NT2/D1 (cell line): ENCODE data around the gene PLD4.

Source experiments
- YY1 ChIP-seq: IDR thresholded peaks from 2 replicates; pipeline ENCODE4 v1.6.1; 2011; ENCODE audit not compliant: insufficient read length, insufficient read depth
- ZNF274 ChIP-seq: IDR thresholded peaks from 2 replicates; pipeline ENCODE4 v1.6.1; 2011; ENCODE audit warnings: mild to moderate bottlenecking, low read depth, low read length

DNA sequence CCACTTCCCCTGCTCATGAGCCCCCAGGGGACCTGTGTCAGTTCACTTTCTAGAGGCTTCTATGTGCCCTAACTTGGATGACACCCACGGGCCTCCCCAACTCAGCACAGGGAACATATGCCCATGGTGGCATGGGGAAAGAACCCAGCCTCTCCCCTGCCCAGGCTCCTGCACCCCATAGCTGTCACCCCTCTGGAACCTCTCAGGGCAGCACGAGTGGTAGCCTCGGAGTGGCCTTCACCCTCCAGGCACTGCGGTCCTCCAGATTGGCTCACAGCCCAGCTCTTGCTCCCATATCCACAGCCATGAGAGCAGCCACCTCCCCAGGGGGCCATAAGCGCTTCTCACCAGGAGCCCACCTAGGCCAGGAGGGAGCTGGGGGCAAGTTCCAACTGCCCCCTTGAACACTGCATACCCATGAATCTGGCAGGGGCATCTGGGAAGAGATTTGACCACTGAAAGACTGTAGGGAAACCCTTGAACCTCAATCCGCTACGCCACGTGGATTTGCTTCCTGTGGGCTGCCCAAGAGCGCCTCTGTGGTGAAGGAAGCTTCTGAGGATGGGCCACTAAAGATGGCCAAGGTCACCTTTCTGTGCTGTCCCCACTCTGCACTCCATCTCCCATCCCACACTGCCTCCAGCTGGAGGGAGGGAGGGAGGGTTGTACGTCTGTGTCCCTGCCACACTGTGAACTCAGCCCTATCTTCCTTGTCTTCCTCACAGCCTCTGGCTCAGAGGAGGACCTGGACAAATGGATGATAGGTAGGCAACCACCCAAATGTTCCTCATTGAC, 11.9 kb downstream of the PLD4 start:
- TF ChIP-seq ZNF274: no peak
- no peak for TF ChIP-seq YY1
